WTC11 (cell line): ENCODE data around the gene ANXA5. TPM values are rescaled to one million over a fixed set of nuclear protein-coding genes. Genes with fewer than 3 reads are reported as not detected.

ENCODE experiments used
- ATAC-seq: fragments of 200-7000 bp; cut with Tn5 transposase; 2 replicates; pipeline ENCODE4 v1.10.0; 2021; ENCODE audit warnings: mild to moderate bottlenecking, moderate library complexity
- CTCF ChIA-PET: fragments of 300-600 bp; sonication (Branson Sonifier 250); formaldehyde crosslinking; loops from one replicate; lab custom pipeline; 2021; ENCODE audit warnings: antibody characterized with exemption; lab: Charles Lee
- POLR2A ChIA-PET: fragments of 350-600 bp; sonication (Branson Sonifier 250); formaldehyde crosslinking; loops from one replicate; lab custom pipeline; 2021; ENCODE audit warnings: antibody characterized with exemption; lab: Charles Lee
- DNase-seq: peaks from one replicate; pipeline ENCODE4 v3.0.0; 2021; ENCODE audit warnings: low spot score
- H3K27ac Mint-ChIP-seq: 2 replicates; pipeline ENCODE4 v1.8.0; 2021; ENCODE audit warnings: mixed read lengths
- H3K27me3 Mint-ChIP-seq: 2 replicates; pipeline ENCODE4 v1.8.0; 2021; ENCODE audit warnings: low read depth, mild to moderate bottlenecking, moderate library complexity, mixed read lengths
- H3K36me3 Mint-ChIP-seq: 2 replicates; pipeline ENCODE4 v1.8.0; 2021; ENCODE audit warnings: mixed read lengths
- H3K4me1 Mint-ChIP-seq: 2 replicates; pipeline ENCODE4 v1.8.0; 2022; ENCODE audit warnings: mixed read lengths
- H3K4me3 Mint-ChIP-seq: 2 replicates; pipeline ENCODE4 v1.8.0; 2021; ENCODE audit warnings: mild to moderate bottlenecking, moderate library complexity, mixed read lengths
- H3K9me3 Mint-ChIP-seq: 2 replicates; pipeline ENCODE4 v1.8.0; 2021; ENCODE audit warnings: mixed read lengths
- ATF1 ChIP-seq: sonication (generic); formaldehyde crosslinking; IDR thresholded peaks from 2 replicates; pipeline ENCODE4 v1.8.1; 2023; ENCODE audit warnings: mild to moderate bottlenecking, moderate library complexity, missing genetic modification reagents
- CDX4 ChIP-seq: fragments of 250-450 bp; sonication (Bioruptor Pico); IDR thresholded peaks from 2 replicates; pipeline ENCODE4 v1.9.0; 2021; ENCODE audit warnings: moderate library complexity, mild to moderate bottlenecking, inconsistent platforms, borderline replicate concordance
- CTCF ChIP-seq: fragments of 200-600 bp; IDR thresholded peaks from 2 replicates; pipeline ENCODE4 v1.8.0; 2022; ENCODE audit warnings: antibody characterized with exemption
- E2F4 ChIP-seq: sonication (generic); formaldehyde crosslinking; IDR thresholded peaks from 2 replicates; pipeline ENCODE4 v1.8.1; 2022; ENCODE audit warnings: low read depth, mild to moderate bottlenecking, moderate library complexity, missing genetic modification reagents, borderline replicate concordance
- EMX1 ChIP-seq: fragments of 250-450 bp; sonication (Bioruptor Pico); IDR thresholded peaks from 2 replicates; pipeline ENCODE4 v1.8.0; 2021; ENCODE audit warnings: mild to moderate bottlenecking
- FOXJ3 ChIP-seq: sonication (generic); formaldehyde crosslinking; IDR thresholded peaks from 2 replicates; pipeline ENCODE4 v1.9.0; 2021; ENCODE audit warnings: missing genetic modification reagents, mild to moderate bottlenecking, borderline replicate concordance
- FOXK1 ChIP-seq: sonication (generic); formaldehyde crosslinking; IDR thresholded peaks from 2 replicates; pipeline ENCODE4 v1.8.0; 2022; ENCODE audit warnings: mild to moderate bottlenecking, moderate library complexity, missing genetic modification reagents
- FOXP4 ChIP-seq: sonication (generic); formaldehyde crosslinking; IDR thresholded peaks from 2 replicates; pipeline ENCODE4 v1.8.0; 2022; ENCODE audit warnings: mild to moderate bottlenecking, missing genetic modification reagents
- IRF2 ChIP-seq: sonication (generic); formaldehyde crosslinking; IDR thresholded peaks from 2 replicates; pipeline ENCODE4 v1.8.0; 2022; ENCODE audit warnings: low read depth, missing genetic modification reagents, borderline replicate concordance
- JAZF1 ChIP-seq: fragments of 250-450 bp; sonication (Bioruptor Pico); IDR thresholded peaks from 2 replicates; pipeline ENCODE4 v1.9.0; 2021; ENCODE audit warnings: moderate library complexity, mild to moderate bottlenecking, inconsistent platforms
- KAT7 ChIP-seq: sonication (generic); formaldehyde crosslinking; IDR thresholded peaks from 2 replicates; pipeline ENCODE4 v1.8.1; 2023; ENCODE audit warnings: missing genetic modification reagents, mild to moderate bottlenecking, borderline replicate concordance
- NFE2L1 ChIP-seq: sonication (generic); formaldehyde crosslinking; IDR thresholded peaks from 2 replicates; pipeline ENCODE4 v1.8.1; 2023; ENCODE audit warnings: missing genetic modification reagents
- NFYB ChIP-seq: sonication (generic); formaldehyde crosslinking; conservative IDR thresholded peaks from 2 replicates; pipeline ENCODE4 v1.8.0; 2022; ENCODE audit warnings: low read depth, missing genetic modification reagents
- OVOL2 ChIP-seq: fragments of 250-450 bp; sonication (Bioruptor Pico); IDR thresholded peaks from 2 replicates; pipeline ENCODE4 v1.9.0; 2021; ENCODE audit warnings: mild to moderate bottlenecking, borderline replicate concordance
- PRRX2 ChIP-seq: fragments of 250-450 bp; sonication (Bioruptor Pico); IDR thresholded peaks from 2 replicates; pipeline ENCODE4 v1.8.0; 2021; ENCODE audit warnings: mild to moderate bottlenecking
- SMAD4 ChIP-seq: sonication (generic); formaldehyde crosslinking; IDR thresholded peaks from 2 replicates; pipeline ENCODE4 v1.8.0; 2022; ENCODE audit warnings: mild to moderate bottlenecking, missing genetic modification reagents
- TCF7 ChIP-seq: sonication (generic); formaldehyde crosslinking; IDR thresholded peaks from 2 replicates; pipeline ENCODE4 v1.8.0; 2022; ENCODE audit warnings: mild to moderate bottlenecking, low read depth, missing genetic modification reagents, moderate library complexity
- USF2 ChIP-seq: sonication (generic); formaldehyde crosslinking; IDR thresholded peaks from 2 replicates; pipeline ENCODE4 v1.8.1; 2023; ENCODE audit warnings: mild to moderate bottlenecking, missing genetic modification reagents, moderate library complexity
- ZBTB21 ChIP-seq: sonication (generic); formaldehyde crosslinking; IDR thresholded peaks from 2 replicates; pipeline ENCODE4 v1.8.1; 2023; ENCODE audit warnings: mild to moderate bottlenecking, missing genetic modification reagents, borderline replicate concordance
- ZNF138 ChIP-seq: sonication (generic); formaldehyde crosslinking; conservative IDR thresholded peaks from 2 replicates; pipeline ENCODE4 v1.8.1; 2022; ENCODE audit warnings: mild to moderate bottlenecking, moderate library complexity, missing genetic modification reagents
- ZNF232 ChIP-seq: sonication (generic); formaldehyde crosslinking; IDR thresholded peaks from 2 replicates; pipeline ENCODE4 v1.8.0; 2022; ENCODE audit warnings: mild to moderate bottlenecking, missing genetic modification reagents
- ZNF263 ChIP-seq: sonication (generic); formaldehyde crosslinking; IDR thresholded peaks from 2 replicates; pipeline ENCODE4 v1.8.1; 2022; ENCODE audit warnings: low read depth, mild to moderate bottlenecking, moderate library complexity, missing genetic modification reagents
- ZNF317 ChIP-seq: sonication (generic); formaldehyde crosslinking; IDR thresholded peaks from 2 replicates; pipeline ENCODE4 v1.8.1; 2023; ENCODE audit warnings: low read depth, mild to moderate bottlenecking, moderate library complexity, missing genetic modification reagents, borderline replicate concordance
- ZNF423 ChIP-seq: fragments of 250-450 bp; sonication (Bioruptor Pico); IDR thresholded peaks from 2 replicates; pipeline ENCODE4 v2.1.2; 2022; ENCODE audit warnings: mild to moderate bottlenecking, moderate library complexity
- ZSCAN18 ChIP-seq: fragments of 250-450 bp; sonication (Bioruptor Pico); IDR thresholded peaks from 2 replicates; pipeline ENCODE4 v2.1.2; 2022; ENCODE audit warnings: mild to moderate bottlenecking, moderate library complexity
- total RNA-seq: library from RNA; stranded (reverse); gene quantifications from 3 replicates; pipeline ENCODE4 v1.2.3, GENCODE V29; 2021
- TF ChIP-seq, protein P1 (sequence below): sonication (generic); formaldehyde crosslinking; IDR thresholded peaks from 2 replicates; pipeline ENCODE4 v1.8.1; 2022; ENCODE audit warnings: missing genetic modification reagents, borderline replicate concordance

Gene ANXA5
- total RNA-seq, 1 experiment from 2014 or later: 186 TPM

- no peak for TF ChIP-seq ZNF423 (CRISPR knock-in tag)
- no peak for TF ChIP-seq ZBTB21 (CRISPR knock-in tag)
- TF ChIP-seq FOXK1: no peak
- TF ChIP-seq FOXJ3 (CRISPR knock-in tag): no peak
- no peak for TF ChIP-seq PRRX2 (CRISPR knock-in tag)
- TF ChIP-seq IRF2: no peak
- TF ChIP-seq SMAD4: no peak
- TF ChIP-seq NFE2L1 (CRISPR knock-in tag): no peak
- no peak for TF ChIP-seq E2F4 (CRISPR knock-in tag)
- no peak for TF ChIP-seq ZNF232
- no peak for TF ChIP-seq JAZF1 (CRISPR knock-in tag)
Measured at GRCh38 chr4:121679951-121680350, 16.8 kb downstream of the ANXA5 start (continued).

DNA sequence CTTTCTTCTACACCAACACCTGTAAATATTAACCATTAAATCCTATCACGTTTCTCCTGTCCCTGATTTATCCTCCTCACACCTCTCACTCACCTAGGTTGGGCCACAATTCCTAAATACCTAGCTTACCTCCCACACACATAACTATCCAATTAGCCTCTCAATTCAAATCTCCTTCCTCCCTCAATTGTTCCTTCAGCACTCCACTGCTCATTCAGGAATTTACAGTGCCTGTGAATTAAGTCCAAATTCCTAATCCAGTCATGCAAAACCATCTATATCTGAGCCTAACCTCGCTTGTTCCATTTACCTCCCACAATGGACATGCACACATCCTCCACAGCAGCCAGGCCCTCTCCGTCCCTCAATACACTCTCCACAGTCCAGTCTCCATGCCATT lies 17.5 kb downstream of the ANXA5 start:
- Mint-ChIP-seq H3K36me3 (peaks cover 51% of the 10 kb centered on the region), H3K4me3 (no peak overlapping the region), H3K27me3 (no peaks in the 10 kb centered on the region), H3K27ac (peak overlapping the region; percentile 34), H3K9me3 (no peaks in the 10 kb centered on the region), H3K4me1 (peaks cover 19% of the 10 kb centered on the region)
- TF ChIP-seq ZNF263 (CRISPR knock-in tag): no peak
- TF ChIP-seq OVOL2 (CRISPR knock-in tag): no peak
- TF ChIP-seq FOXP4 (CRISPR knock-in tag): no peak
- no peak for TF ChIP-seq USF2 (CRISPR knock-in tag)
- no peak for TF ChIP-seq EMX1 (CRISPR knock-in tag)
- ATAC-seq (peak; percentile 46), DNase-seq (no peak)
- POLR2A ChIA-PET: no interaction called here
- CTCF ChIA-PET: no interaction called here

DNA sequence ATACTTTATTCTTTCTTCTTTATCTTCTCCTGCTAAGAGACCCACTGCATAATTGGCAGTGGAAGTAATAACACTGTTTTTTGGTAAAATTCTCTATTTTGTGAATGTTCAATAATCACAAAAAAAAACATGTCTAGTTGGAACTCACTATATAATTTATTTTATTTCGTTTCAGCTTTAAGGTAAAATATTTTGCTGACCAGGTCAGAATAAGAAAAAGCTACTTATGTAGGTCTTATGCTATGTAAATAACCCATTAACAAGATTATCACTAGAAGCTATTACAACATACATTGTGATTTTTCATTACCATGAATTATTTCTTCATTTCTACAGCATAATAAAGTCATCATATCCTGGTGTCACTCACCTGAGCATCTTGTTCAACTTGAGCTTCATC lies 19.3 kb downstream of the ANXA5 start:
- POLR2A ChIA-PET: no interaction called here
- TF ChIP-seq ZNF317: no peak
- TF ChIP-seq SMAD4: no peak
- TF ChIP-seq CDX4: no peak
- no peak for TF ChIP-seq KAT7
- no peak for TF ChIP-seq TCF7 (CRISPR knock-in tag)
- TF ChIP-seq, protein P1, sequence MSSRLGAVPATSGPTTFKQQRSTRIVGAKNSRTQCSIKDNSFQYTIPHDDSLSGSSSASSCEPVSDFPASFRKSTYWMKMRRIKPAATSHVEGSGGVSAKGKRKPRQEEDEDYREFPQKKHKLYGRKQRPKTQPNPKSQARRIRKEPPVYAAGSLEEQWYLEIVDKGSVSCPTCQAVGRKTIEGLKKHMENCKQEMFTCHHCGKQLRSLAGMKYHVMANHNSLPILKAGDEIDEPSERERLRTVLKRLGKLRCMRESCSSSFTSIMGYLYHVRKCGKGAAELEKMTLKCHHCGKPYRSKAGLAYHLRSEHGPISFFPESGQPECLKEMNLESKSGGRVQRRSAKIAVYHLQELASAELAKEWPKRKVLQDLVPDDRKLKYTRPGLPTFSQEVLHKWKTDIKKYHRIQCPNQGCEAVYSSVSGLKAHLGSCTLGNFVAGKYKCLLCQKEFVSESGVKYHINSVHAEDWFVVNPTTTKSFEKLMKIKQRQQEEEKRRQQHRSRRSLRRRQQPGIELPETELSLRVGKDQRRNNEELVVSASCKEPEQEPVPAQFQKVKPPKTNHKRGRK (CRISPR knock-in tag): no peak
- no peak for TF ChIP-seq CTCF
- TF ChIP-seq ZNF138 (CRISPR knock-in tag): no peak
- no peak for TF ChIP-seq ZSCAN18 (CRISPR knock-in tag)
- TF ChIP-seq NFYB (CRISPR knock-in tag): no peak
- TF ChIP-seq ATF1 (CRISPR knock-in tag): no peak

More for the DNA sequence above, 19.3 kb downstream of the ANXA5 start:
- CTCF ChIA-PET: no interaction called here
- H3K4me3 Mint-ChIP-seq: no peak overlapping the region
- H3K9me3 Mint-ChIP-seq: no peaks in the 10 kb centered on the region
- H3K4me1 Mint-ChIP-seq: peaks cover 12% of the 10 kb centered on the region
- H3K27ac Mint-ChIP-seq: no peak overlapping the region
- no peaks in the 10 kb centered on the region for H3K27me3 Mint-ChIP-seq
- no peak for ATAC-seq
- no peak for DNase-seq
- peaks cover 56% of the 10 kb centered on the region for H3K36me3 Mint-ChIP-seq
